C4-2B (cell line): ENCODE results near the gene CILP.
"Not testable (repeated sequence)": the region's sequence is repeated elsewhere in the genome, so short reads cannot be mapped to it uniquely, and the experiment has no call there.

Experiments
- H3K27ac ChIP-seq: fragments of 450-650 bp; 2 replicates; pipeline ENCODE4 v1.5.1; 2017
- ZFX ChIP-seq: fragments of 450-650 bp; IDR thresholded peaks from 2 replicates; pipeline ENCODE4 v1.6.1; 2017
- TF ChIP-seq, protein P1 (sequence below): fragments of 450-650 bp; conservative IDR thresholded peaks from 2 replicates; pipeline ENCODE4 v1.5.1; 2017; ENCODE audit warnings: mild to moderate bottlenecking

Gene CILP

DNA sequence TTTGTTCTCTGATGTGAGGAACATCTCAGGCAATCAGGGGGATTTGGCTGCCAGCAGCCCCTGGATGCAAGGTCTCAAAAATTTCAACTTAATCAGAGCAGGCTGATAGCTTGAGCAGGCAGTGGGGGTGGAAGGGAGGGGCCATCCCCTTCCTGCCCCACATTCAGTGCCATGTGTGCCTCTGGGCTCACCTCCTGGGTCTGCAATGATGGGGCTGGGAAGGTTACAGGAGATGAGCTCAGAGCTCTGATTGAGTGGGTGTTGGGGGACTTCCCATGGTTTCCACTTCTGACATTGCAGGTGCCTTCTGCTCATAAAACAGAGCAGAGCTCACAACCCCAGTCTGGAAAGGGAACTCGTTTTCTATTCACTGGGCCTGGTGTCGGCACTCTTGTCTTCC, 38.4 kb upstream of the CILP start:
- H3K27ac ChIP-seq: no peak overlapping the region
- TF ChIP-seq, protein P1, sequence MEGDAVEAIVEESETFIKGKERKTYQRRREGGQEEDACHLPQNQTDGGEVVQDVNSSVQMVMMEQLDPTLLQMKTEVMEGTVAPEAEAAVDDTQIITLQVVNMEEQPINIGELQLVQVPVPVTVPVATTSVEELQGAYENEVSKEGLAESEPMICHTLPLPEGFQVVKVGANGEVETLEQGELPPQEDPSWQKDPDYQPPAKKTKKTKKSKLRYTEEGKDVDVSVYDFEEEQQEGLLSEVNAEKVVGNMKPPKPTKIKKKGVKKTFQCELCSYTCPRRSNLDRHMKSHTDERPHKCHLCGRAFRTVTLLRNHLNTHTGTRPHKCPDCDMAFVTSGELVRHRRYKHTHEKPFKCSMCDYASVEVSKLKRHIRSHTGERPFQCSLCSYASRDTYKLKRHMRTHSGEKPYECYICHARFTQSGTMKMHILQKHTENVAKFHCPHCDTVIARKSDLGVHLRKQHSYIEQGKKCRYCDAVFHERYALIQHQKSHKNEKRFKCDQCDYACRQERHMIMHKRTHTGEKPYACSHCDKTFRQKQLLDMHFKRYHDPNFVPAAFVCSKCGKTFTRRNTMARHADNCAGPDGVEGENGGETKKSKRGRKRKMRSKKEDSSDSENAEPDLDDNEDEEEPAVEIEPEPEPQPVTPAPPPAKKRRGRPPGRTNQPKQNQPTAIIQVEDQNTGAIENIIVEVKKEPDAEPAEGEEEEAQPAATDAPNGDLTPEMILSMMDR: no peak
- TF ChIP-seq ZFX: no peak

DNA sequence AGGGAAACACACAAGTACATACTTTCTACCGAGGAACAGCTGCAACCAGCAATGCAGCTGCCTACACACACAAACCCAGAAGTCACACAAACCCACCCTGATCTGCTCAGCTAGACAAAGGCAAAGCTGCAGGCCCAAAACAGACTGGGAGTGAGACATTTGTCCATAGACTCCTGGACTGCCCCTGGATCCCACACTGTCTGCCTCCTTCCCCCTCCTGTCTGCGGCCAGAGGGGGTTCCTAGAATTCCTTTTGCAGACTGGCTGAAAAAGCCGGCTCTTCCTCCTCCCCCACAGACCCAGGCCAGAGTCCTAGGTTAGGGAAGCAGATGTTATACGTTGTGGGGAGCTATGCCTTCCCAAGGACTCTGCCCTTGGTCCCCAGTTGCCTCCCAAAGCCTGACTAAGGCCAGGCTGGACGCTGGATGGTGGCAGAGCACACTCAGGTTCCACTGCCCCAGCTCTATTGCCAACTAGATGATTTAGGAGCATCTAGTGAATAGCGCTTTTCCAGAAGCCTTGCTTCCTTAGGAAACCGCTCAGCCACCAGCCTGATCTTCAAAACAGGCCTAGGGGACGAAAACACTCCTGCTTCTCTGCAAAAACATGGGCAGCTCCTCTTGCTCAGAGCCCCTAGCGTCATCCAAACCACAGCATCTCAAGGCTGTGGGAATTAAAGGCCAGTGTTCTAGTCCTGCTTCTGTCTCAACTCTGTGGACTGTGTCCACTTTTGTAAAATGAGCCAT, 37.4 kb upstream of the CILP start:
- no peak for TF ChIP-seq ZFX
- TF ChIP-seq, protein P1: no peak
- no peak overlapping the region for H3K27ac ChIP-seq

DNA sequence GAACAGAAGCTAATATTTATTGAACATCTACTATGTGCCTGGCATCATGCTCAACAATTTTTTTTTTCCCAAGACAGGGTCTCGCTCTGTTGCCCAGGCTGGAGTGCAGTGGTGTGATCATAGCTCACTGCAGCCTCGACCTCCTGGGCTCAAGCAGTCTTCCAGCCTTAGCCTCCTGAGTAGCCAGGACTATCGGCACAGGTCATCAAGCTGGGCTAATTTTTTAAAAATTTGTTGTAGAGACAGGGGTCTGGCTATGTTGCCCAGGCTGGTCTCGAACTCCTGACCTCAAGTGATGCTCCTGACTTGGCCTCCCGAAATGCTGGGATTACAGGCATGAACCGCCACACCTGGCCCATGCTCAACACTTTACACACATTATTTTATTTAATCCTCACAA, 35.7 kb upstream of the CILP start:
- no peak overlapping the region for H3K27ac ChIP-seq

DNA sequence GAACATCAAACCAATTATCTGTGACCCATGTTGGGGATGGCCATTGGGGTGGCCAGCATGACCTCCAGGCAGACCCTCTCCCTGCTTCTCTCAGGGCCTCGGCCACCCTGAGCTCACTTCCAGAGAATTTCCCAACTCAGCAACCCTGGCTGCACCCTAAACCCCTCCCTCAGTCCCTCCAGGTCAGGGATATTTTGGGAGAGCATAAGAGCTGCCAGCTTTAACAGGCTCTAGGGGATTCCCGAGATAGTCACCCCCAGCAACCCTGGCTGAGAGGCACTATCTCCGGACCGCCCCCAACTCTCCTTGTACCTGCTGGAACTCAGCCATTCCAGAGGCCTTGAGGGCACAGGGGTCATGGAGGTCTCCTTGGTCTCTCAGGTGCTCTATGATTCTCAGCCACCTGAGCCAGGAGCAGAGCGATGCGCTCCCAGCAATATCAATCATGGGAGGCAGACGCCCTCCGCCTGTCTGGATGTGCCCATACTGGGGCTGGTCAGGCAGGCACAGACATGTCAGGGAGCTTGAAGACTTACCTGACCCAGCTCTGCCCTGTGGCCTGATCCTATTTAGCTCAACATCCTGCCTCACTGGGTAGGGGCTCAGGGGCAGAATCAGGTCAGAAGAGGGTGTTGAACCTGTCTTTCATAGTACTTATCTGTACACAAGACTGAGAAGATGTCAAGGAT, 34.9 kb upstream of the CILP start:
- no peak overlapping the region for H3K27ac ChIP-seq
- TF ChIP-seq, protein P1: no peak
- TF ChIP-seq ZFX: no peak

More for the DNA sequence above, 35.7 kb upstream of the CILP start:
- TF ChIP-seq, protein P1: no peak
- no peak for TF ChIP-seq ZFX

DNA sequence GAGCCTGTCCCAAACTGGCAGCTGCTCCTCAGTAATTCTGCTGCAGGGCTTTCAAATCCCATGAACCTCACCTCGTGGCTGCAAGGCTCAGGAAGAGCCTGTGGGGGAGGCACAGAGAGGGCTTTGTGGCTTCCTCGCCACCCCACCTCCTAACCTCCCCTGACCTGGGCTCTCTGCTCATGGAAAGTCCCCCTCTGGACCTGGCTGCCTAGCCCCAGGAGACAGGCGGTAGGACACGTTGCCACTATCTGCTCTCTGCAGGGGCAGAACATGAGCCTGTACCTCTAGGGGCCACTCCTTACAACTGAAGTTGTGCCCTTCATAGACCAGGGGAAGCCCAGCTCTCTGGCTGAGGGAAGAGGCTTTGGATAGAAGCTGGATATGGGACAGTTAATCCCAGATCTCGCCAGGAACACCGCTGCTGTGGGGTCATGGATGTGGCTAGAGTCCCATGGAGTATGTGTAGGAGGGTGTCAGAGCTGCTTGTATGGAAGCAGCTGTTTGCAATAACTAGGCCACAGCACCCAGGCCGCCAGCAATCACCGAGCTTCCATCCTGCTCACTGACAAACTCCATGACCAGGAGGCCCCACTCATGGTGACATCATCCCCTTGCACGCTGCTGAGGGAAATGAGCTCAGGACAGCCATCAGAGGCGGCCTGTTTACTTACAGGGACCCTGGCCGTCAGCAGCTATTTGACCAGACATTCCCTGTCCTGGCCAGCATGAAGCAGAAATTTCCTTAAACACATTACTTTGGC, 34.0 kb upstream of the CILP start:
- H3K27ac ChIP-seq: no peak overlapping the region
- TF ChIP-seq, protein P1: no peak
- TF ChIP-seq ZFX: no peak

DNA sequence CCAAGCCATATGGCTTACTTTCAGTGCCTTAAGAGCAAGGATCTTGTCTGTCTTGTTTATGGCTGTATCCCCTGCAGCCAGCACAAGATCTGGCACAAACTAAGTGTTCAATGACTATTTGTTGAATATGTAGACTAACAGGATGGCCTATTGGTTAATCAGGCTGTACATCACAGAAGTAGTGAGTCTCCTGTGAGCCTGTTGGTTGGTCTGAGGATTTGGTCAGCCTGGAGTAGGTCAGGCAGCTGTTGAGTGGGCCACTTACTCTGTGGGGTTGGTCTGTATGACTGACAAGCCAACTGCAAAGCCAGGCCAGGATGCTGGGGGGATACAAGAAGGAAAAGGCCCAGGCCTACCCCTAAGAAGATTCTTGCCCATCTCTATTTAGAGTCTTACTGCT, 33.4 kb upstream of the CILP start:
- TF ChIP-seq, protein P1: no peak
- TF ChIP-seq ZFX: no peak
- no peak overlapping the region for H3K27ac ChIP-seq

DNA sequence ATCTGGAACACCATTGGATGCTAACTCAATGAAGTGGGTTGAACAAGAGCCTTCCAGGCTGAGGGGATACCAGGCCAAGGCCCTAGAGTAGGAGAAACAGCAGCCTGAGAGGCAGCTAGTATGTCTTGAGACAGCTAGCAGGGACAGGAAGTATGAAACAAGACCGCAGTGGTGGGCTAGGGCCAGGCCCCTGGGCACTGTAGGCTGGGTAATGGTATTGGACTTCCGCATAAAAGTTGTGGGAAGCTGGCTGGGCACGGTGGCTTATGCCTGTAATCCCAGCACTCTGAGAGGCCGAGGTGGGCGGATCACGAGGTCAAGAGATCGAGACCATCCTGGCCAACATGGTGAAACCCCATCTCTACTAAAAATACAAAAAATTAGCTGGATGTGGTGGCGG, 25.2 kb upstream of the CILP start:
- H3K27ac ChIP-seq: not testable (repeated sequence)
